Gastrocnemius medialis (tissue), 4 donors: ENCODE results near the gene FRMD3. TPM values are rescaled to one million over a fixed set of nuclear protein-coding genes. Genes with fewer than 3 reads are reported as not detected.

Source experiments
- ATAC-seq, 2 donors: fragments of 150-250 bp; one replicate each; pipeline ENCODE4 v1.9.1; 2016
- DNase-seq, 2 donors: peaks; one replicate each; pipeline ENCODE4 v3.0.0-alpha.2; 2019
- H3K27ac ChIP-seq, 4 donors: fragments of 200-600 bp; sonication (generic); 1 replicate in 1 of 4; 2 replicates in 3 of 4; pipeline ENCODE4 v1.5.1; 2016 to 2018; ENCODE audit warnings: mild to moderate bottlenecking in 2 of 4, moderate library complexity in 1 of 4
- H3K27me3 ChIP-seq, 3 donors: fragments of 200-600 bp; sonication (generic) in 2 of 3; 1 replicate in 1 of 3; 2 replicates in 2 of 3; pipeline versions ENCODE4 v1.5.1 to v1.6.0; 2016 to 2019; ENCODE audit warnings: mild to moderate bottlenecking in 1 of 3, moderate library complexity in 1 of 3
- H3K36me3 ChIP-seq, 2 donors: fragments of 200-600 bp; sonication (generic) in 1 of 2; one replicate each; pipeline ENCODE4 v1.5.1; 2017 to 2018
- H3K4me1 ChIP-seq, 2 donors: fragments of 200-600 bp; sonication (generic) in 1 of 2; one replicate each; pipeline ENCODE4 v1.5.1; 2016 to 2017; ENCODE audit warnings: mild to moderate bottlenecking in 2 of 2
- H3K4me3 ChIP-seq, 4 donors: fragments of 200-600 bp; sonication (generic) in 3 of 4; 1 replicate in 1 of 4; 2 replicates in 3 of 4; pipeline ENCODE4 v1.5.1; 2016 to 2019; ENCODE audit warnings: mild to moderate bottlenecking in 2 of 4
- H3K9me3 ChIP-seq, 3 donors: fragments of 200-600 bp; sonication (generic) in 2 of 3; 1 replicate in 1 of 3; 2 replicates in 2 of 3; pipeline ENCODE4 v1.5.1; 2016 to 2019
- POLR2A ChIP-seq, 2 donors: fragments of 450-650 bp; IDR thresholded peaks; one replicate each; pipeline ENCODE4 v1.6.1; 2017; ENCODE audit warnings: antibody characterized with exemption in 2 of 2, mild to moderate bottlenecking in 2 of 2, moderate library complexity in 2 of 2
- in situ Hi-C, 4 donors: fragments of 200-750 bp; cut with MboI; loops; one replicate each; pipeline versions ENCODE4 v1.15.0 to v1.8.0; 2017; ENCODE audit warnings: low sequenced_read_pairs in 4 of 4
- intact Hi-C: fragments of 100-400 bp; cut with DNase I; formaldehyde crosslinking; loops from one replicate; pipeline ENCODE4 v1.15.1; 2023; ENCODE audit warnings: low total_unique reads
- total RNA-seq, 4 donors: library from RNA; depleted of rRNA; stranded (reverse); fragments of >200 nt; gene quantifications; one replicate each; pipeline versions ENCODE4 v1.1.0 to v1.2.3, GENCODE V29; 2016
- TF ChIP-seq, protein P1 (sequence below), 5 experiments: fragments of 450-650 bp in 3 of 5; fragments of 200-600 bp in 2 of 5; sonication (generic) in 2 of 5; IDR thresholded peaks in 4 of 5; conservative IDR thresholded peaks in 1 of 5; 1 replicate in 4 of 5; 2 replicates in 1 of 5; pipeline ENCODE4 v1.5.1; 2016 to 2019; ENCODE audit warnings: antibody characterized with exemption in 5 of 5, mild to moderate bottlenecking in 3 of 5, moderate library complexity in 3 of 5

The FRMD3 gene
- 100 to 1,000 TPM in 2 of 4 donors, 10 to 100 TPM in 2; 62.3 to 120 (median 94.6) TPM for total RNA-seq

DNA sequence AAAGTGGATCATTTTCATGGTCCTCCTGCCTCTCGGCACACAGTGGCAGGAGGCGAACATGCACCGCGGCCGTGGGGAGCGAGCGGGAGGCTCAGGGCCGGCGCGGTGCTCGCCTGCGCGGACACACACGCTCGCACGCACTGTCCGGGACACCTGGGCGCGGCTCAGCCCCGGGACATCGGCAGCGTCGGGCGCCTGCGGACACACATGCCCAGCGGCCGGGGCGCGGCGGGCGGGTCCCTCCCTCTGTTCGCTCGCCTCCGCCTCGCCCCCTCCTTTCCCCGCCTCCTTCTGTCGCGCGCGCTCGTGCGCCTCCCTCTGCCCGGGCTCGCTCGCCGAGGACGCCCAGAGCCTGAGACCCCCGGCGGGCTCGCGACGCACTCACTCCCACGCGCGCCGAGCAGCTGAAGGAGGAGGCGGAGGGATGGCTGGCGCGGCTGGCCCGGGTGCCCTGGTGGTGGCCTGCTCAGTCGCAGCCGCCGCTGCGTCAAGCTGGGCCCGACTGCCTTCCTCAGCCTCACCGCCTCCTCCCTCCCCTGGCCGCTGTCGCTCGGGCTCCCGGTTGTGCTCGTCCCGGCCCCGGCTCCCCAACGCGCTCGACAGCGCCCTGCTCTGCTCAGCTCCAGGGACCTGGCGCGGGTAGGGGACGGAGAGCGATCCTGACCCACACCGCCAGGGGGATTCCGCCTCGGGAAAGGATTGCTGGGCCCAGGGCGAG, at the start of gene FRMD3:
TSS of gene FRMD3 (minus strand) at position 230 of the 718 bp plus-strand sequence. CDS start at position 60, 170 bp downstream.
- Histone ChIP-seq H3K27ac (peak within 1 kb of the TSS; percentile 69 to 84 (median 82)), H3K4me3 (peak within 1 kb of the TSS; percentile 65 to 82 (median 74)), H3K27me3 (peaks cover 0 to 6% (median 0%) of the 10 kb centered on the region in 3 donors), H3K4me1 (peaks cover 15 to 16% of the 10 kb centered on the region in 2 donors), H3K36me3 (no peaks in the 10 kb centered on the region), H3K9me3 (no peaks in the 10 kb centered on the region)
- ATAC-seq (peak; percentile 85 to 87), DNase-seq (peak; percentile 66 to 69)
- in situ Hi-C loops: loop anchor here in 2 of 4 donors (25.0 kb wide), 1 partner anchor 326 kb away; no protein-coding TSS in a partner anchor
- TF ChIP-seq POLR2A (IDR thresholded peaks at IDR 0.05): peak; percentile 38 to 50
- TF ChIP-seq, protein P1, sequence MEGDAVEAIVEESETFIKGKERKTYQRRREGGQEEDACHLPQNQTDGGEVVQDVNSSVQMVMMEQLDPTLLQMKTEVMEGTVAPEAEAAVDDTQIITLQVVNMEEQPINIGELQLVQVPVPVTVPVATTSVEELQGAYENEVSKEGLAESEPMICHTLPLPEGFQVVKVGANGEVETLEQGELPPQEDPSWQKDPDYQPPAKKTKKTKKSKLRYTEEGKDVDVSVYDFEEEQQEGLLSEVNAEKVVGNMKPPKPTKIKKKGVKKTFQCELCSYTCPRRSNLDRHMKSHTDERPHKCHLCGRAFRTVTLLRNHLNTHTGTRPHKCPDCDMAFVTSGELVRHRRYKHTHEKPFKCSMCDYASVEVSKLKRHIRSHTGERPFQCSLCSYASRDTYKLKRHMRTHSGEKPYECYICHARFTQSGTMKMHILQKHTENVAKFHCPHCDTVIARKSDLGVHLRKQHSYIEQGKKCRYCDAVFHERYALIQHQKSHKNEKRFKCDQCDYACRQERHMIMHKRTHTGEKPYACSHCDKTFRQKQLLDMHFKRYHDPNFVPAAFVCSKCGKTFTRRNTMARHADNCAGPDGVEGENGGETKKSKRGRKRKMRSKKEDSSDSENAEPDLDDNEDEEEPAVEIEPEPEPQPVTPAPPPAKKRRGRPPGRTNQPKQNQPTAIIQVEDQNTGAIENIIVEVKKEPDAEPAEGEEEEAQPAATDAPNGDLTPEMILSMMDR (IDR thresholded peaks at IDR 0.05 in 4 of 5, conservative IDR thresholded peaks at IDR 0.05 in 1 of 5): peak; percentile 65 to 80 (median 78)
- intact Hi-C loops: no loop called here

DNA sequence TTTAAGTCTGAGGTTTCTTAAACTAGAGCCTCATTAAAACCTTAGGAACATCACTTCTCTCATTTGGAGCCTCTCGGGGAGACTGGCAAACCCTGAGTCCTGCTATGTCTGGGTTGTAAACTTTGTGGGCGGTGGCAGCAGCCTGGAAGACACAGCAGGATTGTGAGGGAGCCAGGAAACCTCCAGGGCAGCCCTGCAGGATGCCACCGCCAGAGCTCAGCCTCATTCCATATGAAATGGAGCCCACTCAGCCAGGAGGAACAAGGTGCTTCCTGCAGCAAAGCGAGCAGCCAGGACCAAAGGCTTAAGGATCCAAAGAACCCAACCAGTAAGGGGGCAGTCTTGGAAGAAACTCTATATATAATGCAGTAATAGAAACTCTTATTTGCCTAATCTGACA, 46.8 kb upstream of the FRMD3 start:
- no peak for ATAC-seq
- Histone ChIP-seq H3K4me3 (no peak overlapping the region), H3K4me1 (no peaks in the 10 kb centered on the region), H3K9me3 (no peaks in the 10 kb centered on the region), H3K36me3 (peaks cover 0 to 16% of the 10 kb centered on the region in 2 donors), H3K27me3 (no peaks in the 10 kb centered on the region), H3K27ac (no peak overlapping the region)
- in situ Hi-C loops (no loop called here), intact Hi-C loops (no loop called here)
- TF ChIP-seq, protein P1 (IDR thresholded peaks at IDR 0.05 in 4 of 5, conservative IDR thresholded peaks at IDR 0.05 in 1 of 5): no peak
- no peak for TF ChIP-seq POLR2A (IDR thresholded peaks at IDR 0.05)
- DNase-seq: no peak

DNA sequence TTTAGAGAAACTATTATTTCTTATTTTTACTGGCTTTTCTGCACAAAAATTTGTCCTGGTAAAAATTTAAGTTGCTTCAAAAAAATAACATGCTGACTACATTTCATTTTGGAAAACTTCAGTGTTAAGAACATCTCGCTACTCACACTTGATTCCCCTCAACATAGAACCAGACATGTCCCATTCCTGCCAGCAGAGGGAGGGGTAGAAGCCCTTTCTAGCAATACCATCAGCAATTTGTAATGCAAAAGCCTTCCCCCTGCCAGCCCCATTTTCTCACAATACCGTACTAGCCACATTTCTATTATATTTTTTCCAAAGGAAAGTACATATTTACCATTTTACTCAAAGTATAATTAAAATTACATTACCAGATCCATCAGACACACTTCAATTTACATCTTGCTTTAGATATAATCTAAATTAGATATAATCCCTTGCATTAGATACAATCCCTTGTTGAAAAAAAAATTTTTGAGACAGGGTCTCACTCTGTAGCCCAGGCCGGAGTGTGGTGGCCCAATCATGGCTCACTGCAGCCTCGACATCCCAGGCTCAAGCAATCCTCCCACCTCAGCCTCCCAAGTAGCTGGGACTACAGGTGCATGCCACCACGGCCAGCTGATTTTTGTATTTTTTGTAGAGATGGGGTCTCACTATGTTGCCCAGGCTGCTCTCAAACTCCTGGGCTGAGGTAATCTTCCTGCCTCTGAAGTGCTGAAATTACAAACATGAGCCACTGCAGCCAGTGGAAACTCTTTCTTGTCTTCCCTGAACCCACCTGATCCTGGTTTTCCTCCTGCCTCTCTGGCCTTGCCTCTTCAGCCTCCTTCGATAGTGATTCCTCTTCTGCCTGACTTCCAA, 45.2 kb upstream of the FRMD3 start:
- H3K9me3 ChIP-seq: no peaks in the 10 kb centered on the region
- H3K27ac ChIP-seq: no peak overlapping the region
- intact Hi-C loops (no loop called here), in situ Hi-C loops (no loop called here)
- no peaks in the 10 kb centered on the region for H3K27me3 ChIP-seq
- no peak overlapping the region for H3K4me3 ChIP-seq
- H3K36me3 ChIP-seq: peaks cover 0 to 16% of the 10 kb centered on the region in 2 donors
- DNase-seq (peak in 1 of 2 donors; percentile 45), ATAC-seq (no peak)
- no peaks in the 10 kb centered on the region for H3K4me1 ChIP-seq
- TF ChIP-seq POLR2A (IDR thresholded peaks at IDR 0.05): no peak
- TF ChIP-seq, protein P1 (IDR thresholded peaks at IDR 0.05 in 4 of 5, conservative IDR thresholded peaks at IDR 0.05 in 1 of 5): peak; percentile 40 to 62 (median 52)

DNA sequence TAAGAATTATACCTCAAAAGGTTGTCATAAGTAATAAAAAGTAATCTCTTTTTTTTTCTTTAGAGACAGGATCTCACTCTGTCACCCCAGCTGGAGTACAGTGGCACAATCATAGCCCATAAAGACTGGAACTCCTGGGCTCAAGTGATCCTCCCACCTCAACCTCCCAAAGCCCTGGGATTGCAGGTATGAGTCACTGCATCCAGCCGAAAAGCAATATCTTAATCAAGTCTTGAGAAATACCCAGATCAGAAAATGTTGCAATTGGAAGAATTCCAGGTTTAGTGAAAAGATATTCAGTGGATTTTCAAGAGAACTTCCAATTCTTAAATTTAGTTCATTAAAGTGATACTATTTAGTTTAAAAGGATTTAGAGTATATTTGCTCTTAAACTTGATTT, 43.8 kb upstream of the FRMD3 start:
- TF ChIP-seq, protein P1 (IDR thresholded peaks at IDR 0.05 in 4 of 5, conservative IDR thresholded peaks at IDR 0.05 in 1 of 5): no peak
- TF ChIP-seq POLR2A (IDR thresholded peaks at IDR 0.05): no peak
- ATAC-seq: peak in 1 of 2 donors; percentile 60
- in situ Hi-C loops: no loop called here

More for the DNA sequence above, 43.8 kb upstream of the FRMD3 start:
- Histone ChIP-seq H3K9me3 (no peaks in the 10 kb centered on the region), H3K4me1 (no peaks in the 10 kb centered on the region), H3K27me3 (no peaks in the 10 kb centered on the region), H3K4me3 (no peak overlapping the region), H3K36me3 (peaks cover 0 to 16% of the 10 kb centered on the region in 2 donors), H3K27ac (no peak overlapping the region)
- peak in 1 of 2 donors; percentile 37 for DNase-seq
- intact Hi-C loops: no loop called here
